Common myeloid progenitor, CD34-positive (primary cell): Measurements from ENCODE around the gene CAST.

Experiments used
- CTCF ChIA-PET: fragments of 350-600 bp; sonication (Branson Sonifier 250); formaldehyde crosslinking; loops from one replicate; lab custom pipeline; 2021; ENCODE audit warnings: antibody characterized with exemption; lab: Charles Lee
- POLR2A ChIA-PET: fragments of 350-600 bp; sonication (Branson Sonifier 250); formaldehyde crosslinking; loops from one replicate; lab custom pipeline; 2021; ENCODE audit warnings: antibody characterized with exemption; lab: Charles Lee
- DNase-seq, 3 donors: peaks; one replicate each; pipeline versions ENCODE4 v3.0.0 to v3.0.0-alpha.2; 2013
- H3K27ac ChIP-seq, 2 experiments: 1 replicate in 1 of 2; 2 replicates in 1 of 2; pipeline ENCODE4 v1.7.0; 2013; ENCODE audit warnings: inconsistent platforms in 2 of 2, low read length in 2 of 2, mild to moderate bottlenecking in 2 of 2, low read depth in 1 of 2, moderate library complexity in 1 of 2; ENCODE audit not compliant: severe bottlenecking in 2 of 2, insufficient read depth in 1 of 2, poor library complexity in 1 of 2
- H3K27me3 ChIP-seq, 5 experiments: replicated peaks in 2 of 5; 1 replicate in 3 of 5; 2 replicates in 2 of 5; pipeline versions ENCODE4 v1.6.1 to v1.7.0; 2013; ENCODE audit warnings: low read length in 4 of 5, mild to moderate bottlenecking in 2 of 5, moderate library complexity in 2 of 5, inconsistent platforms in 1 of 5; ENCODE audit not compliant: insufficient read depth in 5 of 5, control insufficient read depth in 4 of 5
- H3K36me3 ChIP-seq, 4 experiments: 1 replicate in 2 of 4; 2 replicates in 2 of 4; pipeline versions ENCODE4 v1.6.1 to v1.7.0; 2013; ENCODE audit warnings: low read length in 3 of 4, control low read depth in 1 of 4, mild to moderate bottlenecking in 1 of 4; ENCODE audit not compliant: control insufficient read depth in 4 of 4, insufficient read depth in 4 of 4
- H3K4me1 ChIP-seq, 4 experiments: 1 replicate in 3 of 4; 2 replicates in 1 of 4; pipeline versions ENCODE4 v1.6.1 to v1.7.1; 2013; ENCODE audit warnings: low read length in 3 of 4, mild to moderate bottlenecking in 3 of 4, control low read depth in 1 of 4, inconsistent platforms in 1 of 4, moderate library complexity in 1 of 4; ENCODE audit not compliant: control insufficient read depth in 4 of 4, insufficient read depth in 4 of 4; ENCODE audit errors: control extremely low read depth in 1 of 4
- H3K4me3 ChIP-seq, 7 experiments: 1 replicate in 4 of 7; 2 replicates in 3 of 7; pipeline versions ENCODE4 v1.5.1 to v1.7.0; 2013; ENCODE audit warnings: mild to moderate bottlenecking in 7 of 7, low read length in 6 of 7, moderate library complexity in 6 of 7, inconsistent platforms in 2 of 7, low read depth in 2 of 7, control low read depth in 1 of 7; ENCODE audit not compliant: insufficient read depth in 4 of 7, control insufficient read depth in 1 of 7; ENCODE audit errors: extremely low read depth in 1 of 7
- H3K9me3 ChIP-seq, 5 experiments: 1 replicate in 4 of 5; 2 replicates in 1 of 5; pipeline versions ENCODE4 v1.6.1 to v1.7.1; 2013; ENCODE audit warnings: low read length in 4 of 5, mild to moderate bottlenecking in 2 of 5, inconsistent platforms in 1 of 5, low read depth in 1 of 5, moderate library complexity in 1 of 5; ENCODE audit not compliant: control insufficient read depth in 4 of 5, insufficient read depth in 2 of 5; ENCODE audit errors: control extremely low read depth in 1 of 5
- WGBS: methylation state at CpG from one replicate; pipeline ENCODE4 v1.1.5; 2013; ENCODE audit not compliant: insufficient coverage; 5-methylcytosine and 5-hydroxymethylcytosine counted together

The CAST gene

DNA sequence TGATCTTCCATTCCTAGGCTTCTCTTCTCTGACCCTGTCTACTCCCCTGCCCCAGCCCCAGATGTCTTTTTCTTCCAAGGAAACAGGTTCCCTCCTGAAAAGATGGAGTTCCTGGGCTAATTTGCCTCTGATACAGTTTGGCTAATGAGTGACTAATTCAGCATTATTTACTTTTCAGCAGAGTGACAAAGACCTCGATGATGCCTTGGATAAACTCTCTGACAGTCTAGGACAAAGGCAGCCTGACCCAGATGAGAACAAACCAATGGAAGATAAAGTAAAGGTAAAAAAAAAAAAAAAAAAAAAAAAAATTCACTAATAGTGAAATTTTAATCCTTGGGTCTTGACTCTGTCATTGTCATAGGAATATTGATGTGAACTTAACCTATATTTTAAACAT is 102.9 kb downstream of the CAST start:
- Histone ChIP-seq H3K4me3 (no peak overlapping the region), H3K9me3 (no peaks in the 10 kb centered on the region), H3K36me3 (peaks cover 32 to 66% (median 44%) of the 10 kb centered on the region in 4 experiments), H3K27ac (no peak overlapping the region), H3K4me1 (no peaks in the 10 kb centered on the region), H3K27me3 (no peaks in the 10 kb centered on the region)
- WGBS: no CpG with 5 or more reads among the region's 1 CpG
- POLR2A ChIA-PET: no interaction called here
- no peak for DNase-seq
- CTCF ChIA-PET: interaction anchor here (1.7 kb wide), 1 partner anchor 104 kb away, joined by 4 read pairs; no protein-coding TSS in a partner anchor

DNA sequence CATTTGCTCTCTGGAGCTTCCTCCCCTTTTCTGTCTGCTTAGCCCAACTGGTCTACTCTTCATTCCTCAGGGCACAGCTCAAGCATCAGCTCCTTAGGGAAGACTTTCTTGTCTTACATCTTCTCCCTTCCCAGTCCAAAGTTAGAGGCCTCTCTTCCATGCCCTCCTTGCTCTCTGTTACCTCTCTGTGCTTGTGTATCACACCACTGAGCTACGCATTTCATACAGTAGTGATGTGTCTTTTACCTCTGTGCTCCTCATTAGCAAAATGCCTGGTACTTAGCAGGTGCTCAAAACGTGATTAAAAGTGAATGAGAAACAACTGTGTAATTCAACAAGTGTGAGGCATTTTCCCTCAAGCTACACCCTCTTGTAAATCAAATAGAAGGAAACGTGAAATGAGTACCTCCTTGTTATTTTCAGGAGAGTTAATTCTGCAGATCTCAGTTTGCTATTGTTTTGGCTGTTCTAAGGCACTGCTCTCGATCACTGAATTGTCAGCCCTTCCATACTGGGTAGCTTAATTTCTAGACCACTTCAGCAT is 106.6 kb downstream of the CAST start:
- H3K4me3 ChIP-seq: no peak overlapping the region
- peaks cover 33 to 79% (median 56%) of the 10 kb centered on the region in 4 experiments for H3K36me3 ChIP-seq
- no peak for DNase-seq
- ChIA-PET POLR2A (no interaction called here), CTCF (interaction anchor here (1.0 to 2.1 kb wide), 3 partner anchors 14 to 393 kb away, joined by 4 to 6 read pairs (median 6); no protein-coding TSS in a partner anchor)
- no peaks in the 10 kb centered on the region for H3K4me1 ChIP-seq
- WGBS: 95% methylated on average over 2 of the region's 4 CpGs
- H3K27ac ChIP-seq: no peak overlapping the region
- no peaks in the 10 kb centered on the region for H3K27me3 ChIP-seq
- H3K9me3 ChIP-seq: no peaks in the 10 kb centered on the region

DNA sequence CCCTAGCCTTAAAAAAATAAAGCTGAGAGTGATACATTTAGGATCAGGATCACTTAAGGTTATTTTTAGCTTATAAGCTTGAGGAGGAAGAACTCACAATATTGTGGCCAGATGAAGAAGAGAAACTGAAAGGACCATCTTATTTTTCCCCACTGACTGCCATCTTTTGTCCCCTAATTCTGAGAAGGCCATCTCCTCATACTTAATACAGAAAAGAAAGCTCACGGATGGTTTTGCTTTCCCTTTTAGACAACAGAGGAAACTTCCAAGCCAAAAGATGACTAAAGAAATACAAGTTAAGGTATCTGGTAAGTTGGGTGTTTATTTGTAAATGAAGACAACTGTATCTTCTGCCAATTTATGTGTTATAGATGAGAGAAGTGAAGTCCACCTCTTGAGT is 109.2 kb downstream of the CAST start:
- H3K36me3 ChIP-seq: peaks cover 35 to 92% (median 49%) of the 10 kb centered on the region in 4 experiments
- POLR2A ChIA-PET: no interaction called here

DNA sequence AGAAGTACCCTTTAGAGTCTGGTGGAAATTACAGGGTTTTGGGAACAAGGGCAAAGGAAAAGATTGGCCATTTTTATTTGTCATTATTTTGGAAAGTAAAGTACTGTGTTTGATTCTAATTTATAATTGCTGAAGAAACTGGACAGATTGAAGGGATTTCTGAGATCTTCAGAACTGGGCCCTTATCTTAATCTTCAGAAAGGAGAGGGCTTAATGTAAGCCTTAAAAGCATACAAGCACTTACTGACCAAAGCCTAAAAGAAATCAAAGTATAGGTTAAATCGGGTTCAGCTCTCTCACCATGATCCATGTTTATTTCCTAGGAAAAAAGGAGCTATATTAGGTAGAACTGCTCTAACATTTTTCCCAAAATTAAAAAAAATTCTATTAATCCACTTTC is 109.9 kb downstream of the CAST start:
- H3K36me3 ChIP-seq: peaks cover 31 to 93% (median 48%) of the 10 kb centered on the region in 4 experiments
- H3K27ac ChIP-seq: no peak overlapping the region
- WGBS: no CpG with 5 or more reads among the region's 1 CpG
- no peaks in the 10 kb centered on the region for H3K9me3 ChIP-seq
- no peak for DNase-seq
- POLR2A ChIA-PET: no interaction called here
- CTCF ChIA-PET: interaction anchor here (0.8 to 1.8 kb wide), 2 partner anchors 10 to 18 kb away, joined by 3 to 8 read pairs; no protein-coding TSS in a partner anchor
- no peaks in the 10 kb centered on the region for H3K4me1 ChIP-seq
- no peaks in the 10 kb centered on the region for H3K27me3 ChIP-seq
- no peak overlapping the region for H3K4me3 ChIP-seq

More for the DNA sequence above, 109.2 kb downstream of the CAST start:
- Histone ChIP-seq H3K4me1 (no peaks in the 10 kb centered on the region), H3K27ac (no peak overlapping the region), H3K4me3 (no peak overlapping the region), H3K9me3 (no peaks in the 10 kb centered on the region), H3K27me3 (no peaks in the 10 kb centered on the region)
- CTCF ChIA-PET: interaction anchor here (0.8 to 1.1 kb wide), 2 partner anchors 9 to 20 kb away, joined by 3 to 5 read pairs; no protein-coding TSS in a partner anchor
- DNase-seq: peak in 1 of 3 donors; percentile 2
- WGBS: no CpG with 5 or more reads among the region's 1 CpG

DNA sequence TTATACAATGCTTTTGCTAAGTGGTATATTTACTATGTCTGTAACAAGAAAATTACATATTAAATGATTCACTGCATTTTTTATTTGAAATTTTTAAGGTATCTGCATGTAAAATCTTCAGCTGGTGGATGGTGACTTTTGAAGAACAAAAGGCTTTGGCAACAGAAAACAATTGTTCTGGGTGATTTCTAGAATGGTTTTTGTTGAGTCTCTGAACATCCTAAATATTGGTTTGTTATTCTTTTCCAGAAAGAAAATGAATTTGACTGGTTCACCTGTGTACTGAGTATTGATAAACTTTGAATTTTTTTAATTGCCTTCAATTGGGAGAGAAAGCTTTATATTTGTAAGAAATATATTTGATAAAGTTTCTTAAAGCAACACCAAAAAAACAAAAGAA is 110.4 kb downstream of the CAST start:
- H3K27ac ChIP-seq: no peak overlapping the region
- POLR2A ChIA-PET: no interaction called here

DNA sequence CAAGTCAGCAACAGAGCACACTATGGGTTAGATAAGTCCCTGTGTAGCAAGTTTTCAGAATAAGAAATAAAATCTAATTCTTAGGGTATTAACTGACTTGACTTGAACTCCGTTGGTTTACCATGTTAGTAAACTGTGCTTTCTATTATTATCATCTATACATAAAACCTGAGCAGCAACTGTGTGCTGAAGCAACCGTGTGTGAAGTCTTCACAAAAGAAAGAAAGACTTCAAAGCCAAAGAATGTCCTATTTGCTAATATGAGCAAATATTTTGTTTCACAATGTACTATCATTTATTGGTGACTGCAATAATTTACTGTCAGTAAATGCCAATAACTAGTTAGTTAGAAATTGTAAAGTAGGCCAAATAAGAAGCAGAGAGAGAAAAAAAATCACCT is 112.9 kb downstream of the CAST start:
- H3K27me3 ChIP-seq: no peaks in the 10 kb centered on the region
- no CpG with 5 or more reads among the region's 2 CpGs for WGBS
- ChIA-PET POLR2A (no interaction called here), CTCF (interaction anchor here (1.4 kb wide), 1 partner anchor 19 kb away, joined by 3 read pairs; no protein-coding TSS in a partner anchor)
- no peaks in the 10 kb centered on the region for H3K9me3 ChIP-seq
- no peak overlapping the region for H3K27ac ChIP-seq
- H3K36me3 ChIP-seq: peaks cover 37 to 94% (median 58%) of the 10 kb centered on the region in 4 experiments
- H3K4me1 ChIP-seq: no peaks in the 10 kb centered on the region
- DNase-seq: no peak
- no peak overlapping the region for H3K4me3 ChIP-seq

More for the DNA sequence above, 110.4 kb downstream of the CAST start:
- Histone ChIP-seq H3K36me3 (peaks cover 31 to 93% (median 49%) of the 10 kb centered on the region in 4 experiments), H3K9me3 (no peaks in the 10 kb centered on the region), H3K27me3 (no peaks in the 10 kb centered on the region), H3K4me3 (no peak overlapping the region), H3K4me1 (no peaks in the 10 kb centered on the region)
- DNase-seq: no peak
- CTCF ChIA-PET: interaction anchor here (0.8 to 1.8 kb wide), 3 partner anchors 10 to 20 kb away, joined by 3 to 8 read pairs (median 4); no protein-coding TSS in a partner anchor

DNA sequence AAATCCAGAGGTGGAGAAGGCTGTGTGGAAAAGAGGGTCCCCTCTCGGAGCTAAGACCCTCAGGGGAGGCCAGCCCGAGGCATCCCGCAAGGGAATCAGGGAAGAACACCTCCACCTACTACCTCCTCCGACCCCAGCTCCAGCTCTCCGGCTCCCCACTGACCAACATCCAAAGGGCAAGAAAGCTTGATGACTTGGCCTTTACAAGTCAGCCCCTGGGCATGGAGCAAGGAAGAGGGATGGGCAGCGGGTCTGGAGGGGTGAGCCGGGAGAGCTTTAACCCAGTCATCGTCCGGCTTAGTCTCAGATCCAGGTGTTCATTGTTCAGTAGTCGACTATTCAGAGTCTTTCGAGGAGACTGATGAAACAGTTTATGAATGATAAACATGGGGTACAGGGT is 113.5 kb downstream of the CAST start:
- Histone ChIP-seq H3K4me3 (no peak overlapping the region), H3K9me3 (no peaks in the 10 kb centered on the region), H3K27ac (no peak overlapping the region), H3K36me3 (peaks cover 33 to 92% (median 56%) of the 10 kb centered on the region in 4 experiments), H3K27me3 (no peaks in the 10 kb centered on the region), H3K4me1 (no peaks in the 10 kb centered on the region)
- ChIA-PET POLR2A (interaction anchor here (0.8 kb wide), 1 partner anchor 15 kb away, joined by 3 read pairs; no protein-coding TSS in a partner anchor), CTCF (interaction anchor here (1.2 to 1.4 kb wide), 2 partner anchors 18 to 385 kb away, joined by 3 read pairs; no protein-coding TSS in a partner anchor)
- no peak for DNase-seq
- 93% methylated on average over 9 of the region's 11 CpGs for WGBS
